GM19372 (cell line): ENCODE results near the gene CHRNA4.
"Not testable (repeated sequence)": the region's sequence is repeated elsewhere in the genome, so short reads cannot be mapped to it uniquely, and the experiment has no call there.

ENCODE experiments used
- ATAC-seq: cut with Tn5 transposase; IDR thresholded peaks from one replicate; pipeline ENCODE4 v1.9.1; 2021; ENCODE audit warnings: mild to moderate bottlenecking, low read depth, moderate library complexity; ENCODE audit not compliant: unreplicated experiment

The CHRNA4 gene

GRCh38 chr20:63351811-63352591 is 9.1 kb downstream of the CHRNA4 start:
- ATAC-seq, result no peak

DNA sequence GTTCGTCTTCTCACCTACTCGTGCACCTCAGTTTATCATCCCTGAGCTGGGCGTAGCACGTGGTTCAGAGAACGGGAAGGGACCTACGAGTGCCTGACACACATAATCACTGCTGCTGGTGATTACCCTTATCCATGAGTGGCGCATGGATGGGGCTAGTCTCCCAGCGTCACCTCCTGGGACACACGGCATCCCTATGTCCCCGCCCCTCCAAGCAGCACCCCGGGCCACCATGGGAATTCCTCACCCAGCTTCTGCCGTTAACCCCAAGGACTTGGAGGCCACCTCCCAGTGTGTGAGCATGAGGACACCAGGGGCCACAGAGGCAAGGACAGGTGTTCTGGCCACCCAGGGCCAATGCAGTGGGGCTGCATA is 9.8 kb downstream of the CHRNA4 start:
- no peak for ATAC-seq

DNA sequence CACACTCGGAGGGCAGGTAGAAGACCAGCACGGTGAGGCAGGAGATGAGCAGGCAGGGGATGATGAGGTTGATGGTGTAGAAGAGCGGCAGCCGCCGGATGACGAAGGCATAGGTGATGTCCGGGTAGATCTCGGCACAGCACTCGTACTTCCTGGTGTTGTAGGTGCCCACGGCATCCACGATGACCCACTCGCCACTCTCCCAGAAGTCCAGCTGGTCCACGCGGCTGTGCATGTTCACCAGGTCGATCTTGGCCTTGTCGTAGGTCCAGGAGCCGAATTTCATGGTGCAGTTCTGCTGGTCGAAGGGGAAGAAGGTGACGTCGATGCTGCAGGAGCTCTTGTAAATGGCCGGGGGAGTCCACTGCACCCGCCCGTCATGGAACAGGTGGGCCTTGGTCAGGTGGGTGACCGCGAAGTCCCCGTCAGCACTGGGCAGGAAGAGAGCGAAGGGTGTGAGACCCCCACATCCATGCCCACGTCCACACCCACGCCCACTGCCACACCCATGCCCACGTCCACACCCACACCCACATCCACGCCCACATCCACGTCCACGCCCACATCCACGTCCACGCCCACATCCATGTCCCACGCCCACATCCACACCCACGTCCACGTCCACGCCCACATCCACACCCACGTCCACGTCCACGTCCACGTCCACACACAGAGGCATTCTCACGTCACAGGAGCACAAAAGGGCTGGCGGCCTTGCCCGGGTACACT is 10.4 kb downstream of the CHRNA4 start:
- no peak for ATAC-seq

DNA sequence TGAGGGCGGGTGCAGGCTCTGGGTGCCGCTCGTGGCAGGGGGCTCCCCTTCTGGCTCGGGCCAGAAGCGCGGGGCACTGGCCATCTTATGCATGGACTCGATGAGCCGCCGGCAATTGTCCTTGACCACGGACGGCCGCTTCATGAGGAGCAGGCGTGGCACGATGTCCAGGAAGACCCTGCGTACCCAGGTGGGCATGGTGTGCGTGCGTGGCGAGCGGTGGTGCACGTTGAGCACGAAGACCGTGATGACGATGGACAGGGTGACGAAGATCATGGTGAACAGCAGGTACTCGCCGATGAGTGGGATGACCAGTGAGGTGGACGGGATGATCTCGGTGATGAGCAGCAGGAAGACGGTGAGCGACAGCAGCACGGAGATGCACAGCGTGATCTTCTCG is 11.0 kb downstream of the CHRNA4 start:
- ATAC-seq, result no peak

GRCh38 chr20:63349516-63349895 is 11.6 kb downstream of the CHRNA4 start:
- ATAC-seq, result no peak

DNA sequence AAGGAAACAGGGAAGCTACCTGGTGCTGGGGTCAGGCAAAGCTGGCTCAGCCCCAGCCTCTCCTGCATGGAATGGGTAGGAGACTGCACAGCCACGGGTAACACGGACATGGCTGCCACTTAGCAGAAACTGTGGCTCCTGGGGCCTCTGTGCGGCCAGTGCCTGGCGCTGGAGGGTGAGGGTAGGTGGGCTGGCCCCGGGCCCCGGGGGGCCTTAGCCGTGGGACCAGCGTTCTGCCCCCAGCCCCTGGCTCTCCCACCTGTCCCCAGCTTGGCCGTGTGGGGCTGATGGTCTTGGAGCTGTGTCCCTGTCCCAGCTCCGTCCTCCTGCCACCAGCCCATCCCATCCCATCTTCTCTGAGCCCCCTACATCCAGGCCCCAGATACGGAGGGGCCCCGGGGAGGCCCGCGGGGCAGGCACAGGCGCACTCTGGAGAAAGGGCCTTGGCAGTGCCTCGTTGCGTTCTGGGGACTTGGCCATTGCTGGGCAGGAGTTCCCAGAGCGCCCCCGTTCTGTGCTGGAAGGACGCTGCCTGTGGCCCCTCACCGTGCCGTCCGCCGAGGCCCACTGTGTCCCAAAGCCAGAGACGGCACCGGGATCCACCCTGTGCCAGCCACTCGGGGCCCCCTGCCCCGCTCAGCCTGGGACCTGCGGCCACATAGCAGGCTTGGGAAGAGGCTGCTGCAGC is 12.2 kb downstream of the CHRNA4 start:
- no peak for ATAC-seq

DNA sequence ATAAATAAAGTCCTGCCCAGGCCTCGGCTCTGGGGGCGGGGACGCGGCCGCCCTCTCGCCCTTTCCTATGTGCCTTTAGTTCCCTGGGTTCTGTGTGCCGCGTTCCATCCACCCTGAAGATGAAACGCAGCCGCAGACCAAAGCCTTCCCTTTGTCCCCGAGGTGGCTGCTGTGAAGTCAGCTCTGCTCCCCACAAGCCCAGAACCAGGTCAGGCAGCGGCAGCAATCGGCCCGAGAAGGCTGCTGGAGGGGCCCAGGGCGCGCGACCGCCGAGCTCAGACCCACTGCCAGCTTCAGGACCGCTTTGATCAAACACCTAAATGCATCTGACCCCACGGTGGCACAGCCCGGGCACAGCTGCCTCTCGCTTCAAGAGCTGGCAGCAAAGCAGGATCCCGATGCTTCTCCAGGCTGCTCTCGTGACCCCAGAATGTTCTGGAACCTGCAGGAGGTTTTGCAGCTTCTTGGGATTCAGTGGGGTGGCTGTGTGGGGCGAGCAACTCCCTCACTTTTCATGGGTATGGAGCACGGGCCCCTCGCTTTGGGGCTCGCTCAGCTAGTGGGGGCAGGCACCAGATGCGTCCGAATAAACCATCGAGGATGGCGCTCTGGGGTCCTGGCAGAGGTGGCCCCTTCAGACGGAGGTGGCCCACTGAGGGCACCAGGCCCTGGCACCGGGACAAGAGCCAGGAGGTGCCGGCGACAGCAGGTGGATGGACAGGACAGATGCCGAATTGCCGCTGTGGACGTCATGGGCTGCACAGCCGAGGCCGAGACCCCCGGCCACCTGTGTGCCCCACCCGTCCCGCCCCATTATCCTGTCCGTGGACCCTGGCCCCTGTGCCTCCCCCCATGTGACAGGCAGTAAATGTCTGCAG is 13.0 kb downstream of the CHRNA4 start:
- ATAC-seq, result no peak

- ATAC-seq, result no peak
These were observed 13.9 kb downstream of the CHRNA4 start for GRCh38 chr20:63347081-63347741.

DNA sequence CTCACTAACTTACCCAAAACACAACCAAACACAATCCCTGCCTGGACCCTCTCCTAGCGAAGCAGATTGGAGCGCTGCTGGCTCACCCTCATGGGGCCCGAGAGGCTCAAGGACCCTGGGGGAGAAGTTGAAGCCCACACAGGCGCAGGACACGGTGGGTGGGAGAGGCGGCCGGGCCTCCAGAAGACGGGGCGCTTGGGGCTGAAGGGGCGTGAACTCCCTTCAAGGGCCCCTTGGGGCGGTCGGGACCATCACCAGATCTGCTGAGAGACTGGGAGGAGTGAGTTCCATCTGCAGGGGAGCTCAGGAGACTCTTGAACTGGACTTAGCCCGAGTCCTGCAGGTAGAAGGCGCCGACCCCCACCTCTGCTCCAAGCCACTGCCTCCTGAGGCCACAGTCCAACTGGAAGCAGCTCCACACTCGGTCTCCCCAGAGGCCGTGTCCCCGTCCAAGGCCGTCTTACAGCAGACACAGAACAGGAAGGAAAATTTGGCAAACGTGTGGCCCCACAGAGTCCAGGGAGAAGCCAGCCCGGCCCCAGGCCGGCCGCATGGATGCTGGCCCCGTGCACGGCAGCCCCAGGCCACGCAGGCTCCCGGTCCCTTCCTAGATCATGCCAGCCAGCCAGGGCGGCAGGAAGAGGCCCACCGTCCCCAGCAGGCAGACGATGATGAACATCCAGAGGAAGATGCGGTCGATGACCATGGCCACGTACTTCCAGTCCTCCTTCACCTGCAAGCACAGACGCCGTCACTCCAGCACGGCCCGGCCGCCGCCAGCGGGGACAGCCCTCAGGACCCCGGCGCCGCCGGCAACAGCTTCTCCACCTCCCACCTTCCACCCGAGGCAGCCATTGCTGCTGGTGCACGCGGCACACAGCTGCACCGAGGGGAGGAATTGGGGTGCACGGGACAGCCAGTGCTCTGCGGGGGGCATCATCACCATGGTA is 14.7 kb downstream of the CHRNA4 start:
- no peak for ATAC-seq

GRCh38 chr20:63345328-63346100 is 15.6 kb downstream of the CHRNA4 start:
- no peak for ATAC-seq

- ATAC-seq, result no peak
These were observed 16.4 kb downstream of the CHRNA4 start for GRCh38 chr20:63344616-63345327.

GRCh38 chr20:63343460-63344445 is 17.4 kb downstream of the CHRNA4 start:
- no peak for ATAC-seq

DNA sequence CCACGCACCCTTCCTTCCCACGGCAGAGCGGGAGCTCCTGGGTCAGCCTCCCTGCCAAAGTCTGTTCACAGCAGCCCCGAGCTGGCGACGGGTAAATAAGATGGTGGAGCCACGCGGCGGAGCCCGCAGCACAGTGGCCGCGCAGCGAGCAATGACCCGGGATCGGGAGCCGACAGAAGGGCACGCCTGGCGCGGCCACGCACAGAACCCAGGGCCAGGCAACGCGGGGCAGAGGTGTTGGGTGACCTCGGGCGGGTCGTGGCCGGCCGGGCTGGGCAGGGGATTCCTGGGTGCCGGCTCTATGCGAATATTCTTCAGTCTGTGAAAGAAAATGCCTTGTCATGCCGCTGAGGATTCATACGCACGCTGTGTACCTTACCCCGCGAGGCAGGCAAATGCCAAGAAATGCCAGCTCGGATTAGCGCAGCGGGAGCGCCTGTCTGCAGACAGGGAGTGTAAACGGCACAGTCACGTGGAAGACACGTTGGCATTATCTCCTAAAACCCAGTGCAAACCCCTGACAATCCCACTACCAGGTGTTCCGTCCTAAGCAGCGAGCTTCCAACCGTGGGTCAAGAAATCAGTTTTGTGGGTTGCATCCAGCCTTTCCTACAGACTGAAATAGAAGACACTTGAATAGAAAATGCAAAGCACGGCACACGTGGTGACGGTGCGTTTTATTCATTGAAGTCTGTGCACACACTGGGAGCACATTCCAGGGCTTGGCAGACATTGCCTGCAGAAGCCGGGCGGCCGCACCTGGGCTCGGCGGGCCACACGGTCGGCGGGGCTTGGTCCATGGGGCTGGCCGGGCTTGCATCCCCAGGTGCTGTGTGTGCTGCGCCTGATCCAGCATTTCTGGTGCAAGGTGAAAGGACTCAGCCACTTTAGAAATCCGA is 18.3 kb downstream of the CHRNA4 start:
- ATAC-seq, result no peak

DNA sequence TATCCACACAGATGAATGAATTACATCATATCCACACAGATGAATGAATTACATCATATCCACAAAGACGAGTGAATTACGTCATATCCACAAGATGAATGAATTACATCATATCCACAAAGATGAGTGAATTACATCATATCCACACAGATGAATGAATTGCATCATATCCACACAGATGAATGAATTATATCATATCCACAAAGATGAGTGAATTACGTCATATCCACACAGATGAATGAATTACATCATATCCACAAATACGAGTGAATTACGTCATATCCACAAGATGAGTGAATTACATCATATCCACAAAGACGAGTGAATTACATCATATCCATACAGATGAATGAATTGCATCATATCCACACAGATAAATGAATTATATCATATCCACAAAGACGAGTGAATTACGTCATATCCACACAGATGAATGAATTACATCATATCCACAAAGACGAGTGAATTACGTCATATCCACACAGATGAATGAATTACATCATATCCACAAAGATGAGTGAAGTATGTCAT is 20.9 kb downstream of the CHRNA4 start:
- ATAC-seq, result not testable (repeated sequence)
